ENCODE measurements around the gene ZNF280A. TPM values are rescaled to one million over a fixed set of nuclear protein-coding genes. Genes with fewer than 3 reads are reported as not detected.
A peak's percentile ranks its signal among the peaks of the same experiment; 100 is the strongest.

ZNF280A gene
- total RNA-seq = not detected

GRCh38 chr22:22520020-22520656, at the start of gene ZNF280A:
TSS of gene ZNF280A (minus strand) at chr22:22520270. CDS start at chr22:22515630, 4,640 bp downstream.
- Histone ChIP-seq H3K9me3 (no peaks in the 10 kb centered on the region), H3K4me3 (no peak within 1 kb of the TSS), H3K4me1 (no peaks in the 10 kb centered on the region), H3K27me3 (no peaks in the 10 kb centered on the region), H3K36me3 (no peaks in the 10 kb centered on the region), H3K27ac (no peak within 1 kb of the TSS)
- TF ChIP-seq CTCF (IDR thresholded peaks at IDR 0.05) = no peak
- no peak for DNase-seq (ENCODE audit: low spot score)

- H3K27ac ChIP-seq = no peak overlapping the region
- H3K9me3 ChIP-seq = no peaks in the 10 kb centered on the region
- H3K4me1 ChIP-seq = no peaks in the 10 kb centered on the region
- H3K36me3 ChIP-seq = no peaks in the 10 kb centered on the region
- no peak for TF ChIP-seq CTCF (IDR thresholded peaks at IDR 0.05)
- H3K4me3 ChIP-seq = no peak overlapping the region
- H3K27me3 ChIP-seq = no peaks in the 10 kb centered on the region
- DNase-seq (ENCODE audit: low spot score) = no peak
Observed at GRCh38 chr22:22569218-22569617, 49.1 kb upstream of the ZNF280A start.

GRCh38 chr22:22565981-22566380, 45.9 kb upstream of the ZNF280A start:
- TF ChIP-seq CTCF (IDR thresholded peaks at IDR 0.05) = no peak
- no peaks in the 10 kb centered on the region for H3K9me3 ChIP-seq
- DNase-seq (ENCODE audit: low spot score) = no peak
- no peak overlapping the region for H3K4me3 ChIP-seq
- no peaks in the 10 kb centered on the region for H3K27me3 ChIP-seq
- H3K27ac ChIP-seq = no peak overlapping the region
- no peaks in the 10 kb centered on the region for H3K4me1 ChIP-seq
- H3K36me3 ChIP-seq = no peaks in the 10 kb centered on the region

GRCh38 chr22:22558972-22559603, 39.0 kb upstream of the ZNF280A start, which contains the start of gene PRAME:
TSS of gene PRAME (minus strand) at chr22:22559265. CDS start at chr22:22556832, 2,433 bp downstream.
- Histone ChIP-seq H3K4me1 (no peaks in the 10 kb centered on the region), H3K27me3 (no peaks in the 10 kb centered on the region), H3K36me3 (no peaks in the 10 kb centered on the region), H3K27ac (no peak within 1 kb of the TSS), H3K4me3 (no peak within 1 kb of the TSS), H3K9me3 (no peaks in the 10 kb centered on the region)
- peak in 1 of 2 donors; percentile 45 for TF ChIP-seq CTCF (IDR thresholded peaks at IDR 0.05)
- DNase-seq (ENCODE audit: low spot score) = no peak

GRCh38 chr22:22558071-22558971, 38.3 kb upstream of the ZNF280A start:
- Histone ChIP-seq H3K4me3 (no peak overlapping the region), H3K27me3 (no peaks in the 10 kb centered on the region)
- no peak for DNase-seq (ENCODE audit: low spot score)

More at GRCh38 chr22:22558071-22558971, 38.3 kb upstream of the ZNF280A start:
- no peaks in the 10 kb centered on the region for H3K36me3 ChIP-seq
- H3K4me1 ChIP-seq = no peaks in the 10 kb centered on the region
- no peak overlapping the region for H3K27ac ChIP-seq
- TF ChIP-seq CTCF (IDR thresholded peaks at IDR 0.05) = no peak
- no peaks in the 10 kb centered on the region for H3K9me3 ChIP-seq
